NB4 (cell line): ENCODE measurements around the gene ACOX3.

ENCODE experiments used
- DNase-seq: peaks from one replicate; pipeline ENCODE4 v3.0.0; 2010; ENCODE audit warnings: low read depth
- H3K4me3 ChIP-seq: one replicate; pipeline ENCODE4 v1.5.1; 2011; ENCODE audit warnings: mild to moderate bottlenecking, low read depth, low read length, moderate library complexity
- CTCF ChIP-seq: IDR thresholded peaks from one replicate; pipeline ENCODE4 v1.5.1; 2012; ENCODE audit warnings: low read depth, low read length
- MAX ChIP-seq: IDR thresholded peaks from 2 replicates; pipeline ENCODE4 v1.6.1; 2011; ENCODE audit warnings: low read depth, low read length
- MYC ChIP-seq: IDR thresholded peaks from 2 replicates; pipeline ENCODE4 v1.6.1; 2011; ENCODE audit warnings: low read depth, low read length
- POLR2A ChIP-seq: IDR thresholded peaks from 2 replicates; pipeline ENCODE4 v1.6.1; 2011; ENCODE audit warnings: mild to moderate bottlenecking; ENCODE audit not compliant: insufficient read length; ENCODE audit errors: extremely low read depth

The ACOX3 gene

GRCh38 chr4:8368061-8368481, 72.5 kb downstream of the ACOX3 start:
- TF ChIP-seq POLR2A: no peak
- TF ChIP-seq CTCF: no peak
- no peak for TF ChIP-seq MYC
- H3K4me3 ChIP-seq: no peak overlapping the region
- no peak for DNase-seq

- TF ChIP-seq CTCF (no peak), MYC (no peak), MAX (no peak), POLR2A (no peak)
- DNase-seq: no peak
- H3K4me3 ChIP-seq: no peak overlapping the region
Observed at GRCh38 chr4:8366601-8367000, 73.9 kb downstream of the ACOX3 start.

- H3K4me3 ChIP-seq: no peak overlapping the region
- TF ChIP-seq CTCF: no peak
- no peak for TF ChIP-seq POLR2A
- DNase-seq: no peak
Observed at GRCh38 chr4:8365951-8366350, 74.6 kb downstream of the ACOX3 start.

- TF ChIP-seq MAX (no peak), POLR2A (no peak)
- H3K4me3 ChIP-seq: no peak overlapping the region
- no peak for DNase-seq
Observed at GRCh38 chr4:8365353-8365752, 75.2 kb downstream of the ACOX3 start.

GRCh38 chr4:8364848-8365350, 75.6 kb downstream of the ACOX3 start:
- TF ChIP-seq MAX: no peak
- TF ChIP-seq MYC: no peak
- no peak overlapping the region for H3K4me3 ChIP-seq
- no peak for DNase-seq

- H3K4me3 ChIP-seq: no peak overlapping the region
- DNase-seq: no peak
- TF ChIP-seq MYC (no peak), CTCF (no peak), MAX (no peak), POLR2A (no peak)
Observed at GRCh38 chr4:8364141-8364540, 76.4 kb downstream of the ACOX3 start.

- no peak overlapping the region for H3K4me3 ChIP-seq
- no peak for TF ChIP-seq MYC
- no peak for TF ChIP-seq CTCF
- TF ChIP-seq POLR2A: no peak
- no peak for TF ChIP-seq MAX
- DNase-seq: no peak
Observed at GRCh38 chr4:8362483-8362882, 78.0 kb downstream of the ACOX3 start.
